ENCODE measurements around the gene AUTS2.

Gene AUTS2

GRCh38 chr7:69691327-69691726 is 93.1 kb downstream of the AUTS2 start:
- no peak overlapping the region for H3K4me3 ChIP-seq (ENCODE audit: low read depth, low read length)
- H3K36me3 ChIP-seq (ENCODE audit: control insufficient read depth, insufficient read depth, low read length) = no peaks in the 10 kb centered on the region

GRCh38 chr7:69691734-69692133 is 93.5 kb downstream of the AUTS2 start:
- Histone ChIP-seq H3K4me3 (ENCODE audit: low read depth, low read length) (no peak overlapping the region), H3K36me3 (ENCODE audit: control insufficient read depth, insufficient read depth, low read length) (no peaks in the 10 kb centered on the region), H3K4me1 (ENCODE audit: control insufficient read depth, insufficient read depth, low read length) (peaks cover 8% of the 10 kb centered on the region; the same call in 1 of the 2 replicates), H3K9me3 (ENCODE audit: control insufficient read depth, insufficient read depth, low read depth, low read length) (peaks cover 4% of the 10 kb centered on the region; the same call in 1 of the 2 replicates), H3K27me3 (ENCODE audit: control insufficient read depth, insufficient read depth, low read length) (no peaks in the 10 kb centered on the region), H3K9ac (ENCODE audit: low read length) (no peak overlapping the region), H3K27ac (ENCODE audit: low read depth, low read length) (no peak overlapping the region)

More at GRCh38 chr7:69691327-69691726, 93.1 kb downstream of the AUTS2 start:
- no peak overlapping the region for H3K27ac ChIP-seq (ENCODE audit: low read depth, low read length)
- H3K4me1 ChIP-seq (ENCODE audit: control insufficient read depth, insufficient read depth, low read length) = peaks cover 4% of the 10 kb centered on the region; the same call in 1 of the 2 replicates
- no peaks in the 10 kb centered on the region for H3K27me3 ChIP-seq (ENCODE audit: control insufficient read depth, insufficient read depth, low read length)
- no peak overlapping the region for H3K9ac ChIP-seq (ENCODE audit: low read length)
- peaks cover 4% of the 10 kb centered on the region; the same call in 1 of the 2 replicates for H3K9me3 ChIP-seq (ENCODE audit: control insufficient read depth, insufficient read depth, low read depth, low read length)

GRCh38 chr7:69692611-69693010 is 94.3 kb downstream of the AUTS2 start:
- Histone ChIP-seq H3K27me3 (ENCODE audit: control insufficient read depth, insufficient read depth, low read length) (no peaks in the 10 kb centered on the region), H3K9ac (ENCODE audit: low read length) (no peak overlapping the region), H3K4me3 (ENCODE audit: low read depth, low read length) (no peak overlapping the region), H3K9me3 (ENCODE audit: control insufficient read depth, insufficient read depth, low read depth, low read length) (peaks cover 4% of the 10 kb centered on the region; the same call in 1 of the 2 replicates), H3K36me3 (ENCODE audit: control insufficient read depth, insufficient read depth, low read length) (no peaks in the 10 kb centered on the region), H3K27ac (ENCODE audit: low read depth, low read length) (no peak overlapping the region), H3K4me1 (ENCODE audit: control insufficient read depth, insufficient read depth, low read length) (peaks cover 15% of the 10 kb centered on the region; the same call in 1 of the 2 replicates)

- Histone ChIP-seq H3K27me3 (ENCODE audit: control insufficient read depth, insufficient read depth, low read length) (no peaks in the 10 kb centered on the region), H3K9me3 (ENCODE audit: control insufficient read depth, insufficient read depth, low read depth, low read length) (peaks cover 4% of the 10 kb centered on the region; the same call in 1 of the 2 replicates), H3K4me1 (ENCODE audit: control insufficient read depth, insufficient read depth, low read length) (peaks cover 15% of the 10 kb centered on the region; the same call in 1 of the 2 replicates), H3K36me3 (ENCODE audit: control insufficient read depth, insufficient read depth, low read length) (no peaks in the 10 kb centered on the region), H3K27ac (ENCODE audit: low read depth, low read length) (no peak overlapping the region), H3K4me3 (ENCODE audit: low read depth, low read length) (no peak overlapping the region), H3K9ac (ENCODE audit: low read length) (no peak overlapping the region)
Measured at GRCh38 chr7:69693042-69693441, 94.8 kb downstream of the AUTS2 start.

GRCh38 chr7:69696054-69696591 is 97.8 kb downstream of the AUTS2 start:
- Histone ChIP-seq H3K27ac (ENCODE audit: low read depth, low read length) (no peak overlapping the region), H3K27me3 (ENCODE audit: control insufficient read depth, insufficient read depth, low read length) (no peaks in the 10 kb centered on the region), H3K36me3 (ENCODE audit: control insufficient read depth, insufficient read depth, low read length) (no peaks in the 10 kb centered on the region), H3K9me3 (ENCODE audit: control insufficient read depth, insufficient read depth, low read depth, low read length) (peaks cover 1% of the 10 kb centered on the region; the same call in 1 of the 2 replicates), H3K4me3 (ENCODE audit: low read depth, low read length) (no peak overlapping the region), H3K4me1 (ENCODE audit: control insufficient read depth, insufficient read depth, low read length) (peaks cover 16% of the 10 kb centered on the region; the same call in 1 of the 2 replicates), H3K9ac (ENCODE audit: low read length) (no peak overlapping the region)

- Histone ChIP-seq H3K4me3 (ENCODE audit: low read depth, low read length) (no peak overlapping the region), H3K27me3 (ENCODE audit: control insufficient read depth, insufficient read depth, low read length) (no peaks in the 10 kb centered on the region), H3K4me1 (ENCODE audit: control insufficient read depth, insufficient read depth, low read length) (peaks cover 21% of the 10 kb centered on the region; the same call in 1 of the 2 replicates), H3K36me3 (ENCODE audit: control insufficient read depth, insufficient read depth, low read length) (no peaks in the 10 kb centered on the region), H3K27ac (ENCODE audit: low read depth, low read length) (no peak overlapping the region), H3K9me3 (ENCODE audit: control insufficient read depth, insufficient read depth, low read depth, low read length) (no peaks in the 10 kb centered on the region), H3K9ac (ENCODE audit: low read length) (no peak overlapping the region)
Measured at GRCh38 chr7:69696686-69697685, 98.7 kb downstream of the AUTS2 start.

GRCh38 chr7:69698109-69698825 is 100.0 kb downstream of the AUTS2 start:
- no peak overlapping the region for H3K9ac ChIP-seq (ENCODE audit: low read length)
- H3K27me3 ChIP-seq (ENCODE audit: control insufficient read depth, insufficient read depth, low read length) = no peaks in the 10 kb centered on the region
- H3K27ac ChIP-seq (ENCODE audit: low read depth, low read length) = no peak overlapping the region
- no peaks in the 10 kb centered on the region for H3K9me3 ChIP-seq (ENCODE audit: control insufficient read depth, insufficient read depth, low read depth, low read length)
- no peaks in the 10 kb centered on the region for H3K36me3 ChIP-seq (ENCODE audit: control insufficient read depth, insufficient read depth, low read length)
- H3K4me3 ChIP-seq (ENCODE audit: low read depth, low read length) = no peak overlapping the region
- peaks cover 21% of the 10 kb centered on the region; the same call in 1 of the 2 replicates for H3K4me1 ChIP-seq (ENCODE audit: control insufficient read depth, insufficient read depth, low read length)

- Histone ChIP-seq H3K36me3 (ENCODE audit: control insufficient read depth, insufficient read depth, low read length) (no peaks in the 10 kb centered on the region), H3K4me3 (ENCODE audit: low read depth, low read length) (no peak overlapping the region), H3K27ac (ENCODE audit: low read depth, low read length) (no peak overlapping the region), H3K9ac (ENCODE audit: low read length) (no peak overlapping the region), H3K9me3 (ENCODE audit: control insufficient read depth, insufficient read depth, low read depth, low read length) (no peaks in the 10 kb centered on the region), H3K27me3 (ENCODE audit: control insufficient read depth, insufficient read depth, low read length) (no peaks in the 10 kb centered on the region), H3K4me1 (ENCODE audit: control insufficient read depth, insufficient read depth, low read length) (peaks cover 24% of the 10 kb centered on the region; the same call in 1 of the 2 replicates)
Measured at GRCh38 chr7:69699931-69700330, 101.7 kb downstream of the AUTS2 start.

- Histone ChIP-seq H3K27ac (ENCODE audit: low read depth, low read length) (no peak overlapping the region), H3K4me1 (ENCODE audit: control insufficient read depth, insufficient read depth, low read length) (peaks cover 24% of the 10 kb centered on the region; the same call in 1 of the 2 replicates), H3K4me3 (ENCODE audit: low read depth, low read length) (no peak overlapping the region)
Measured at GRCh38 chr7:69700331-69700730, 102.1 kb downstream of the AUTS2 start.

GRCh38 chr7:69701288-69701687 is 103.0 kb downstream of the AUTS2 start:
- no peaks in the 10 kb centered on the region for H3K27me3 ChIP-seq (ENCODE audit: control insufficient read depth, insufficient read depth, low read length)
- H3K36me3 ChIP-seq (ENCODE audit: control insufficient read depth, insufficient read depth, low read length) = no peaks in the 10 kb centered on the region
- no peak overlapping the region for H3K9ac ChIP-seq (ENCODE audit: low read length)
- no peaks in the 10 kb centered on the region for H3K9me3 ChIP-seq (ENCODE audit: control insufficient read depth, insufficient read depth, low read depth, low read length)
- H3K4me3 ChIP-seq (ENCODE audit: low read depth, low read length) = no peak overlapping the region
- peaks cover 29% of the 10 kb centered on the region for H3K4me1 ChIP-seq (ENCODE audit: control insufficient read depth, insufficient read depth, low read length)
- no peak overlapping the region for H3K27ac ChIP-seq (ENCODE audit: low read depth, low read length)

More at GRCh38 chr7:69700331-69700730, 102.1 kb downstream of the AUTS2 start:
- Histone ChIP-seq H3K36me3 (ENCODE audit: control insufficient read depth, insufficient read depth, low read length) (no peaks in the 10 kb centered on the region), H3K27me3 (ENCODE audit: control insufficient read depth, insufficient read depth, low read length) (no peaks in the 10 kb centered on the region), H3K9ac (ENCODE audit: low read length) (no peak overlapping the region), H3K9me3 (ENCODE audit: control insufficient read depth, insufficient read depth, low read depth, low read length) (no peaks in the 10 kb centered on the region)
